CD4-positive, alpha-beta T cell treated with Interleukin-17A for 1 hour (primary cell): ENCODE data around the gene FRA10AC1.

Experiments
- DNase-seq: peaks from one replicate; pipeline ENCODE4 v3.0.0-alpha.2; 2020

The FRA10AC1 gene

GRCh38 chr10:93622942-93623341, 79.5 kb downstream of the FRA10AC1 start:
- DNase-seq: no peak

GRCh38 chr10:93620925-93621324, 81.5 kb downstream of the FRA10AC1 start:
- DNase-seq: no peak
